CD4-positive, CD25-positive, alpha-beta regulatory T cell (primary cell): Measurements from ENCODE around the gene CAND2. TPM values are rescaled to one million over a fixed set of nuclear protein-coding genes. Genes with fewer than 3 reads are reported as not detected.

ENCODE experiments used
- ATAC-seq, 2 donors: fragments of 150-1000 bp; cut with Tn5 transposase; one replicate each; pipeline ENCODE4 v1.10.0; 2021; ENCODE audit warnings: low read depth in 2 of 2, moderate number of reproducible peaks in 2 of 2, moderate library complexity in 1 of 2
- DNase-seq, 3 donors: peaks; one replicate each; pipeline versions ENCODE4 v3.0.0 to v3.0.0-alpha.2; 2012 to 2022; ENCODE audit warnings: mixed read lengths in 1 of 3
- H3K27ac ChIP-seq: one replicate; pipeline ENCODE4 v1.7.0; 2013; ENCODE audit warnings: mild to moderate bottlenecking, low read length; ENCODE audit not compliant: insufficient read depth, poor library complexity, severe bottlenecking
- H3K27me3 ChIP-seq: one replicate; pipeline ENCODE4 v1.7.0; 2013; ENCODE audit warnings: low read length; ENCODE audit not compliant: control insufficient read depth, insufficient read depth
- H3K36me3 ChIP-seq: one replicate; pipeline ENCODE4 v1.7.0; 2013; ENCODE audit warnings: mild to moderate bottlenecking, low read length, moderate library complexity; ENCODE audit not compliant: control insufficient read depth, insufficient read depth
- H3K4me1 ChIP-seq: 2 replicates; pipeline ENCODE4 v1.7.0; 2013; ENCODE audit warnings: mild to moderate bottlenecking, low read length; ENCODE audit not compliant: insufficient read depth, control insufficient read depth, poor library complexity, severe bottlenecking
- H3K4me3 ChIP-seq: one replicate; pipeline ENCODE4 v1.7.0; 2013; ENCODE audit warnings: low read depth, mild to moderate bottlenecking, low read length, moderate library complexity
- H3K9me3 ChIP-seq, 2 experiments: 1 replicate in 1 of 2; 2 replicates in 1 of 2; pipeline ENCODE4 v1.7.0; 2013; ENCODE audit warnings: low read length in 2 of 2, mild to moderate bottlenecking in 1 of 2, moderate library complexity in 1 of 2; ENCODE audit not compliant: control insufficient read depth in 2 of 2
- H3K27ac Mint-ChIP-seq, 3 donors: one replicate each; pipeline ENCODE4 v1.8.0; 2020 to 2022; ENCODE audit warnings: mild to moderate bottlenecking in 3 of 3, mixed read lengths in 3 of 3, moderate library complexity in 2 of 3
- H3K27me3 Mint-ChIP-seq: one replicate; pipeline ENCODE4 v1.8.0; 2022; ENCODE audit warnings: mild to moderate bottlenecking, mixed read lengths
- H3K36me3 Mint-ChIP-seq: one replicate; pipeline ENCODE4 v1.8.0; 2020; ENCODE audit warnings: mixed read lengths
- H3K4me1 Mint-ChIP-seq, 4 donors: one replicate each; pipeline ENCODE4 v1.8.0; 2020 to 2022; ENCODE audit warnings: mixed read lengths in 4 of 4, mild to moderate bottlenecking in 1 of 4
- H3K4me3 Mint-ChIP-seq, 4 donors: one replicate each; pipeline ENCODE4 v1.8.0; 2020 to 2022; ENCODE audit warnings: mild to moderate bottlenecking in 4 of 4, mixed read lengths in 4 of 4, moderate library complexity in 3 of 4
- H3K9me3 Mint-ChIP-seq, 7 donors: one replicate each; pipeline ENCODE4 v1.8.0; 2020 to 2022; ENCODE audit warnings: mixed read lengths in 7 of 7, mild to moderate bottlenecking in 3 of 7, moderate library complexity in 2 of 7
- polyA plus RNA-seq, 4 donors: library from polyadenylated mRNA; unstranded; fragments of 300-500 nt; fragmentation: Illumina TruSeq; gene quantifications; one replicate each; pipeline ENCODE4 v1.2.3, GENCODE V29; 2021
- total RNA-seq: library from RNA; stranded (reverse); gene quantifications from one replicate; pipeline ENCODE4 v1.2.3, GENCODE V29; 2022

CAND2 gene
- total and polyA plus RNA-seq, 5 donors from 2014 or later: 0.63 to 0.98 (median 0.76) TPM

DNA sequence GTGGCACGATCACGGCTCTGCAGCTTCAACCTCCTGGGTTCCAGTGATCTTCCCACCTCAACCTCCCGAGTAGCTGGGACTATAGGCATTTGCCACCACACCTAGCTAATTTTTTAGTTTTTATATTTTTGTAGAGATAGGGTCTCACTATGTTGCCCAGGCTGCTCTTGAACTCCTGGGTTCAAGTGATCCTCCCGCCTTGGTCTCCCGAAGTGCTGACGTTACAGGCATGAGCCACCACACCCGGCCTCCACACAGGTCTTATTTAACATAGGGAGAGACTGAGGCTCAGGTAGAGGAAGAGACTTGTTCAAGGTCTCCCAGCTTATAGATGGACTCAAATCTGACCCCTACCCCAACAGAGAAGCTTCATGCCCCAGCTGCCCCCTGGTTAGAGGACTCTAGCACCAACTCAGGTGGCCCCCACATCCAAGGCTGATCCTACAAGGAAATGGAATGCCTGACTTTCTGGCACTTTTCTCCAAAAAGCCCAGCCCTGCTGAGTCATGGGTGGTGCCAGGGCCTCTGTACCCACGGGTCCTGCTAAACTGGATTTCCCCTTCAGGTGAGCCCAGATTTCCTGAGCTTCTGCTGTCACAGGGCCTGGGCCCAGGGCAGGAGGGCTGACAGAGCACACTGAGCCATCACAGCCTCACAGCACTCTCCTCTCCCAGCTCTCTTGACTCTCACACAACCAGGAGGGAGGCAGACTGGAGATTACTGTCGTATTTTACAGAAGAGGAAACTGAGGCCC lies 43.0 kb upstream of the CAND2 start:
- H3K9me3 Mint-ChIP-seq: peaks cover 0 to 2% (median 0%) of the 10 kb centered on the region in 7 donors
- ATAC-seq: no peak
- no peak overlapping the region for H3K27ac ChIP-seq

DNA sequence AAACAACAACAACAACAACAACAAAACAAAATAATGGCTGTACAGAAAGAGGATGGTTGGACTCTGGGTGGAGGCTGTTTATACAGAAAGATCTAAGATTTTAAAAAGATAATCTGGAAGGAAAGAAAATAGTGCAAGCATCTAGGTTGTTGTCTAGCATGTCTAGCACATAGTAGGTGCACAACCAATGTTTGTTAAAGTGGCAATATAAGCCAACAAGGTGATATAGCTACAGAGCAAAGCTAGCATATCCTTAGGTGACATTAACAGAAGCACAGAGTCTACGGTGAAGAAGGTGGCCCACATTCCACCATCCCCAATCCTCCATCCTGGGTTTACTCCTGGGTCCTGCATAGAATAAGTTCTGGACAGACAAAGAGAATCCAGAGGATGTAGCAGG lies 42.2 kb upstream of the CAND2 start:
- Histone ChIP-seq H3K36me3 (no peaks in the 10 kb centered on the region), H3K4me1 (no peaks in the 10 kb centered on the region), H3K4me3 (no peak overlapping the region), H3K27me3 (no peaks in the 10 kb centered on the region), H3K9me3 (no peaks in the 10 kb centered on the region), H3K27ac (no peak overlapping the region)
- Mint-ChIP-seq H3K4me1 (peaks cover 0 to 4% (median 1%) of the 10 kb centered on the region in 4 donors), H3K27me3 (peaks cover 11% of the 10 kb centered on the region), H3K36me3 (no peaks in the 10 kb centered on the region), H3K27ac (no peak overlapping the region), H3K4me3 (no peak overlapping the region), H3K9me3 (peaks cover 0 to 2% (median 0%) of the 10 kb centered on the region in 7 donors)
- ATAC-seq (no peak), DNase-seq (no peak)

More for the DNA sequence above, 43.0 kb upstream of the CAND2 start:
- Mint-ChIP-seq H3K4me1 (peaks cover 0 to 4% (median 1%) of the 10 kb centered on the region in 4 donors), H3K27me3 (peaks cover 15% of the 10 kb centered on the region), H3K4me3 (no peak overlapping the region), H3K36me3 (no peaks in the 10 kb centered on the region), H3K27ac (no peak overlapping the region)
- Histone ChIP-seq H3K4me3 (no peak overlapping the region), H3K4me1 (no peaks in the 10 kb centered on the region), H3K36me3 (no peaks in the 10 kb centered on the region), H3K9me3 (no peaks in the 10 kb centered on the region), H3K27me3 (no peaks in the 10 kb centered on the region)
- no peak for DNase-seq

DNA sequence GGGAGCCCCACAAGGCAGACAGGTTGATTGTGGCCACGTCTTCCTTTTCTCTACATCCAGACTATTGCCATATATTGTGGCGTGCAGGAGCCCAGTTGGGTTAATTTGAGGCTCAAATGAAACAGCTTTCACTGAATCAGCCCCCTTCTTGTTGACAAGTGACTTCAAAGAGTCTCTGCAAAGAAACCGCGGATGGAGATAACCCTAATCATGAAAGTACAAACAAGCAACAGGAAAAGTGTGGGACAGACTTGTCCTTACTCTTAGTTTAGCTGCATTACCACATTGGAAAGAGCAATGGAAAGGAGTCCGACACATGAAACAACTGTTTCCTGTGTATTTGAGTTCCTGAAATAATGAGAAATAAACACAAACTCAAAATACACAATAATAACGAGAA lies 40.7 kb upstream of the CAND2 start:
- no peak for DNase-seq
- H3K9me3 Mint-ChIP-seq: peaks cover 0 to 2% (median 0%) of the 10 kb centered on the region in 7 donors
- no peak for ATAC-seq
- Histone ChIP-seq H3K4me1 (no peaks in the 10 kb centered on the region), H3K9me3 (no peaks in the 10 kb centered on the region), H3K27me3 (no peaks in the 10 kb centered on the region), H3K4me3 (no peak overlapping the region), H3K36me3 (no peaks in the 10 kb centered on the region), H3K27ac (no peak overlapping the region)
- no peaks in the 10 kb centered on the region for H3K36me3 Mint-ChIP-seq
- no peak overlapping the region for H3K27ac Mint-ChIP-seq
- H3K4me3 Mint-ChIP-seq: peak overlapping the region in 1 of 4 donors; percentile 7
- H3K4me1 Mint-ChIP-seq: peaks cover 0 to 4% (median 1%) of the 10 kb centered on the region in 4 donors
- H3K27me3 Mint-ChIP-seq: peaks cover 6% of the 10 kb centered on the region

DNA sequence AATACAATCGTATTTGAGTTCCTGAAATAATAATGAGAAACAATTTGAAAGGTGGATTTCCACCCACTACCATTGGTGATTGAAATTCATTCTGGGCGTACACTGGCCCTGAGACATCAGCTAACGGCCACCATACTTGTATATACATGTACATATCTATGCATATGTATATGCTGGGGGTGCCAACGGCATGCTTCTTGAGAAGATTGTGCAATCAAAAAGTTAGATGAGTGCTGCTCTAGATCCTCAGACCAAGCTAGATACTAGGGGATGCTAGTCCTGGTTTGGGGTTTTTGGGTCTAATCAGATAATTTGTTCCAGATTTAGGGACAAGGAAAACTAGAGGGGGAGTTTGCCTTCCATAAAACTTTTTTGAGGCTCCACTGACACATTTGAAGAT lies 40.3 kb upstream of the CAND2 start:
- Mint-ChIP-seq H3K4me3 (no peak overlapping the region), H3K27ac (no peak overlapping the region), H3K27me3 (peaks cover 6% of the 10 kb centered on the region), H3K4me1 (peaks cover 0 to 4% (median 1%) of the 10 kb centered on the region in 4 donors), H3K36me3 (no peaks in the 10 kb centered on the region), H3K9me3 (peaks cover 0 to 2% (median 0%) of the 10 kb centered on the region in 7 donors)
- DNase-seq: no peak
- H3K27me3 ChIP-seq: no peaks in the 10 kb centered on the region
- no peak overlapping the region for H3K27ac ChIP-seq
- no peaks in the 10 kb centered on the region for H3K4me1 ChIP-seq
- no peaks in the 10 kb centered on the region for H3K9me3 ChIP-seq
- no peak overlapping the region for H3K4me3 ChIP-seq
- H3K36me3 ChIP-seq: no peaks in the 10 kb centered on the region
- no peak for ATAC-seq

DNA sequence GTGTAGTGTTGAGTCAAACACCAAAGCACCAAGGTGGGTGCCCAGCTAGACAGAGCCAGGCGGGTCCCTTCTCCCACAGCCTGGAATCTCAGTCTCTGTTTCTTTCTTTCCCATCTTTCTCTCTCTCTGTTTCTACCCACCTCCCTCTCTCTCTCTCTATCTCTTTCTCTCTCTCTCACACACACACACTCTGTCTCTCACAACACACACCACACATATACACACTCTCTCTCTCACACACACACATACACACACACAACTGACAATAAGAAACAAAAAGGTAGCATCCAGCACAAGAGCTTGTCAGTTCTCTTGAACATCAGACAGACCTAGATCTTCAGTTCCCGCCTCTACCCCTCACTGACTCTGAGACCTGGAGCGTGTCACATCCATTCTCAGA lies 39.8 kb upstream of the CAND2 start:
- Mint-ChIP-seq H3K4me1 (peaks cover 0 to 4% (median 1%) of the 10 kb centered on the region in 4 donors), H3K27me3 (peaks cover 6% of the 10 kb centered on the region), H3K4me3 (no peak overlapping the region), H3K9me3 (peaks cover 0 to 2% (median 0%) of the 10 kb centered on the region in 7 donors), H3K27ac (no peak overlapping the region), H3K36me3 (no peaks in the 10 kb centered on the region)
- Histone ChIP-seq H3K9me3 (no peaks in the 10 kb centered on the region), H3K27me3 (no peaks in the 10 kb centered on the region), H3K27ac (no peak overlapping the region), H3K4me1 (no peaks in the 10 kb centered on the region), H3K4me3 (no peak overlapping the region), H3K36me3 (no peaks in the 10 kb centered on the region)
- ATAC-seq: no peak
- DNase-seq: no peak

- ATAC-seq: no peak
- no peak overlapping the region for H3K4me3 Mint-ChIP-seq
- peaks cover 0 to 4% (median 1%) of the 10 kb centered on the region in 4 donors for H3K4me1 Mint-ChIP-seq
- no peak for DNase-seq
- Histone ChIP-seq H3K4me1 (no peaks in the 10 kb centered on the region), H3K27me3 (no peaks in the 10 kb centered on the region), H3K36me3 (no peaks in the 10 kb centered on the region), H3K4me3 (no peak overlapping the region), H3K27ac (no peak overlapping the region), H3K9me3 (no peaks in the 10 kb centered on the region)
- H3K9me3 Mint-ChIP-seq: peaks cover 0 to 2% (median 0%) of the 10 kb centered on the region in 7 donors
- H3K36me3 Mint-ChIP-seq: no peaks in the 10 kb centered on the region
- H3K27ac Mint-ChIP-seq: no peak overlapping the region
- H3K27me3 Mint-ChIP-seq: peaks cover 6% of the 10 kb centered on the region
These were observed 38.3 kb upstream of the CAND2 start for GRCh38 chr3:12758025-12758781.

DNA sequence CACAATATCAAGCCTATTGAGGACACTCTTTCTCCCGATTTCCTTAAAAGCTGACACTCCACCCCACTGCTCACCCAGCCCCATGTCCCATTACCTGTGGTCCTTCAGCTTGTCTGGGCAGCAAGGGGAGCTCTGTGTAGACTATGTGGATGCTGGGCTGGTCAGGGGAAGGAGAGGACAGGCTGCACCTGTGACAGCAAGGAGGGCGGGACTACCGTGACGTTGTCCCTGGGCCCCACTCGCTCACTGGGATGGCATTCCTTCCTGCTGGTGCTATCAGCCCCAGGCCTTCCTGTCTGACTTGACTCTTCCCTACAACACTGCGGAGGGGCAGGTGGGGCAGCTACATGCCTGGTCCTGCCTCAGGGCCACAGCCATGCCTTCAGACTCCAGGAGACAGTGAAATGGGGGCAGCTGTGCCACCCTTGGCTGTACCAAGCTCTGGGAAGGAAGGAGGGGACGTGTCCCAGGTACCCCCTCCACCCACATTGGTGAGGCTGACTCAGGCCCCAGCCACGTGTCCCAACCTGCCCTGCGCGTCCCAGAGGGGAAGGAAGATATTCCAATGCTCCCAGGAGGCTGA lies 37.3 kb upstream of the CAND2 start, which contains the start of gene TMEM40:
Gene TMEM40 (minus strand): TSS at position 163 of the 583 bp plus-strand sequence. CDS start 9,427 bp downstream, outside the sequence.
- Histone ChIP-seq H3K4me3 (no peak within 1 kb of the TSS), H3K9me3 (no peaks in the 10 kb centered on the region), H3K4me1 (no peaks in the 10 kb centered on the region), H3K27me3 (no peaks in the 10 kb centered on the region), H3K36me3 (no peaks in the 10 kb centered on the region), H3K27ac (no peak within 1 kb of the TSS)
- no peak for ATAC-seq
- H3K27ac Mint-ChIP-seq: peak within 1 kb of the TSS in 1 of 3 donors; percentile 82
- no peak for DNase-seq
- peaks cover 0 to 2% (median 0%) of the 10 kb centered on the region in 7 donors for H3K9me3 Mint-ChIP-seq
- no peak within 1 kb of the TSS for H3K4me3 Mint-ChIP-seq
- H3K4me1 Mint-ChIP-seq: peaks cover 0 to 4% (median 1%) of the 10 kb centered on the region in 4 donors
- H3K27me3 Mint-ChIP-seq: peaks cover 8% of the 10 kb centered on the region
- no peaks in the 10 kb centered on the region for H3K36me3 Mint-ChIP-seq
